Activated T-cell treated with anti-CD3 and anti-CD28 coated beads, Interleukin-2, amount 50 U/mL, for 24 hours (primary cell): ENCODE results near the gene LBX2.

ENCODE experiments used
- DNase-seq: peaks from one replicate; pipeline ENCODE4 v3.0.0-alpha.2; 2020
- H3K27ac Mint-ChIP-seq: 2 replicates; pipeline ENCODE4 v1.8.0; 2020; ENCODE audit warnings: mild to moderate bottlenecking, mixed read lengths
- H3K27me3 Mint-ChIP-seq: 2 replicates; pipeline ENCODE4 v1.8.0; 2020; ENCODE audit warnings: mixed read lengths
- H3K36me3 Mint-ChIP-seq: 2 replicates; pipeline ENCODE4 v1.8.0; 2020; ENCODE audit warnings: low read depth, mixed read lengths
- H3K4me1 Mint-ChIP-seq: 2 replicates; pipeline ENCODE4 v1.8.0; 2020; ENCODE audit warnings: low read depth, mixed read lengths
- H3K4me3 Mint-ChIP-seq: 2 replicates; pipeline ENCODE4 v1.8.0; 2020; ENCODE audit warnings: mild to moderate bottlenecking, moderate library complexity, mixed read lengths
- H3K9me3 Mint-ChIP-seq: 2 replicates; pipeline ENCODE4 v1.8.0; 2020; ENCODE audit warnings: mixed read lengths

Gene LBX2

DNA sequence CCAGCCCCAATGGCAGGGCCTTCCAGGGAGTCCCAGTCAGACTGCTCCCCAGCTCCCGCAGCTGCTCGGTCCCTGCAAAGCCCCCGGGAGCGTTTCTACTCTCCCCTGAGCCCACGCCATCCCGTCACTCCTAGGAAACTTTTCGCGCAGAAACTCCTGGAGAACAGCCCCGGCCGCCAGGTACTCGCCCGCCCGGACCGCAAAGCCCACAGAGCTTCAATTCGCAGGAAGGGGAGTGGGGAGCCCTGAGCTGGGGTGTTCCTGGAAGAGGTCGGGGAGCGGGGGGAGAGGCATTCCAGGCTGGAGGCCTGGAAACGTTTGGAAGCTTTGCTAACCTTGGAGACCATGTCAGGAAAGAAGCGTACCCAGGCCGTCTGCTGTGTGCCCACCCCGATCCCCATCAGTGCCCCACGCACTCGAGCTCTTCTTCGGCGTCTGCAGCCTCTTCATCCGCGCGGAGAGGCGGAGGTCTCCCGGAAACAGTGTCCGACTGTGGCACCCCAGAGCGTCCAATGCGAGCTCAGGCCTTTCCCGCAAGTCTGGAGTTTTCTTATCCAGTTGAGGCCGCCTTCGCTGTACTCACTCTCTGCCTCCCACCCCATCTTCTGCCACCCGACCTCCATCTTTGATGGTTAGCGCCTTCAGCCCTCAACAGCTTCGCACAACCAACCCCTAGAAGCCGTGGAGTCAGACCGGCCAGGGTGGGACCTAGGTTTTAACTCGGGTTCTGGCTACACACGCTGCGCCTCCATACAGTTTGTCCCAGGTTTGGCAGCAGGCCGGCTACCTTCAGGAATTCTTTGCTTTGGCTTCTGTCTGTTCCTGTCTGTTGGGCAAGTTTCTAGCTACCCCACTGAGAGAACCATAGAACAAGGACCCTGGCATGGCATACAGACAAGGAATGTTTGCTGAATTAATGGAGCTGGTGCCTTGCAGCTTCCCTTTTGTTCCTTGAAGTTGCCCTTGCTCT, 4.4 kb upstream of the LBX2 start:
- Mint-ChIP-seq H3K4me3 (peak overlapping the region; percentile 71), H3K36me3 (peaks cover 35% of the 10 kb centered on the region), H3K9me3 (no peaks in the 10 kb centered on the region), H3K27ac (no peak overlapping the region), H3K4me1 (peaks cover 69% of the 10 kb centered on the region), H3K27me3 (peaks cover 72% of the 10 kb centered on the region)
- no peak for DNase-seq

DNA sequence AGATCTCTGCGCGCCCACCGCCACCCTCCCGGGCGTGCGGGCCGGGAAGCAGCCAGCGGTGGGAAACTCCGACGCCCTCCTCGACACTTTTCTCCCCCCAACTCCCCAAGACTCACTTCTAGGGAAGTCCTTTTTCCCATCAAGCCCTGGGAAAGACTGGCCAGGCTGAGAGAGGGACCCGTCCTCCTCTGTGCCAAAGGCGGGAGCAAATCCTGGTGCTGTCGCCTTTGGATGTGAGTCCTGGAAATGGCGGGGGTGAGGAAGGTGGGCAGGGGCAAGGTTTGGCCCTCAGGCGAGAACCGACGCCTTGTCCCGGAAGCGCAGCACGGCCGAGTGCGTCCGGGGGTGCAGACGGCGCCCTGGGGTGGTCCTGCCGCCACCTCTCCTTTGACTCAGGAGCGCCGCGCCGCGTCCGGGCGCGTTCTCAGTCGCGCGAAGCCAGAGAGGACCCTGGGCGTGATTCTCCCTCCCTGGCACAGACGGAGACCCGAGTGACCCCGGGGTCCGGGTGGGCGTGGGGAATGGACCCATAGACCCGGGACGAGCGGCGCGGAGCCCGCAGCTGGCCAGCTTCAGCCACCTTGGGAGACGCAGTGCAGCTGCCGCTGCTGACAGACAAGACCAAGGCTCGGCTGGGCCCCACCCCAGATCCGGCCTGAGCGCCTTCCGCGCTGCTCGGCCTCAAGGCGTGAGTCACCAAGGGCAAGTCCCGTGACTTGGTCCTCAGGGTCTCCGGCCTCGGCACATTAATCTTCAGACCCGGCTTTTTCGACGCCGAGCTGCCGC, 3.5 kb upstream of the LBX2 start:
- Mint-ChIP-seq H3K4me3 (peak overlapping the region; percentile 71), H3K27me3 (peaks cover 80% of the 10 kb centered on the region), H3K36me3 (peaks cover 35% of the 10 kb centered on the region), H3K4me1 (peaks cover 69% of the 10 kb centered on the region), H3K27ac (no peak overlapping the region), H3K9me3 (no peaks in the 10 kb centered on the region)
- peak; percentile 70 for DNase-seq

DNA sequence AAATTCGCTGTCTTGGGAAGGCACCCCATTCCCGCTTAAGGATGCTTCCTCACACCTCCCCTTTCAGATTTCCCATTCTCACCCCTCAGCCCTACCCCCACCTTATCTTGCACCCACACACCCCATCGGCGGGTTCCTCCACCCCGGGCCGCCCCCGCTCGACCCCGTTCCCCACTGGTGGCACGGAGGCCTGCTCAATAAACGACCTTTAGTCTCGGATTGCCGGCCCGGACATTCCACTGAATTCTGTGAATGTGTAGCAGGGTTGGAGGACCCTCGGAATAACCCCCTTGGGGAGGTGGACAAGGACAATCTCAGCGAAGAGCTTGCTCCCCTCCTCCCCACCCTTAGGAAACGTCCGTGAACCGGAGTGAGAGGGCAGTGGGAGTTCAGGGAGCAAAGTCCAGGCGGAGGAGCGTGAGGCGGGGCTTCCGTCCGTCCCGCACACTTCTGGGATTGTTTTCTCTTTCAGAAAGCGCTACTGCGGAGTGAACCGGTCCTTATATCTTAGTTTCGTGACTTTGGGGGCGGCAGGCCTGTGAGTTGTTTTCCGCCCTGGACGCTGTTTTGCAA, 2.8 kb upstream of the LBX2 start:
- no peaks in the 10 kb centered on the region for H3K9me3 Mint-ChIP-seq
- peaks cover 30% of the 10 kb centered on the region for H3K36me3 Mint-ChIP-seq
- peaks cover 87% of the 10 kb centered on the region for H3K27me3 Mint-ChIP-seq
- no peak for DNase-seq
- H3K4me3 Mint-ChIP-seq: peak overlapping the region; percentile 71
- peak overlapping the region; percentile 26 for H3K27ac Mint-ChIP-seq
- H3K4me1 Mint-ChIP-seq: peaks cover 71% of the 10 kb centered on the region

DNA sequence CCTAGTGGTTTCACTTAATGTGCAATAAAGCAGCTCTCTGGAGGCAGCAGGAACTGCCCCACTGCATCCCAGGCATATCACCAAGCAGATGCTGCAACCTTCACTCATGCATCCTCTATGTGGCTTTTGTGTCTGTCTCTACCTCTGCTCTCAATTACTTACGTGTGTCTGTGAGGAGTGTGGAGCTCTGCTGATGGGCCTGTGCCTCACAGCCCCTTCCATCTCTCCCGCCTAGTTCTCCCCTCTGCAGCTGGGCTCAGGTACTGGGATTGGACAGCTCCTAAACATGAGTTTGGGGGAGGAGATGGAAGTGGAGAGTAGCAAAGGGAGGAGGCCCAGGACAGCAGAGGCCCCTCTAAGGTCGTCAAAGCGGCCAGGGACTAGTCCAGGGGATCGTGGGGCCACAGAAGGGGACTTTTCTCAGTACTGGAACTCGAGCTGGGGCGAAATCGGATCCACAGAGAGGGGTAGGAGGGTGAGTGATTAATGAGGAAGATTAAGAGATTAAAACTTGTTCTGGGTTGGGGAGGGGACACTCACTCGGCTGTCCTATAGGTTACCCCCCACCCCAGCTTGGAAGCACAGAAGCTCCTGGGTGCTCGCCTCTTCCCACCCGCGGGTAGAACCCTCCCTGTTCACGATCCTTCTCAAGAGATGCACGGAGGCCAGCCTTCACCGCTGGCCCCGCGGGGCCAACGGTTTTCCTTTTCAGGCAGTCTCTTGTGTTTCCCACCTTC, 2.1 kb upstream of the LBX2 start:
- H3K9me3 Mint-ChIP-seq: no peaks in the 10 kb centered on the region
- H3K27me3 Mint-ChIP-seq: peaks cover 84% of the 10 kb centered on the region
- peaks cover 23% of the 10 kb centered on the region for H3K36me3 Mint-ChIP-seq
- DNase-seq: no peak
- peak overlapping the region; percentile 26 for H3K27ac Mint-ChIP-seq
- peak overlapping the region; percentile 71 for H3K4me3 Mint-ChIP-seq
- H3K4me1 Mint-ChIP-seq: peaks cover 65% of the 10 kb centered on the region

GRCh38 chr2:74500578-74500946, 1.2 kb upstream of the LBX2 start:
- Mint-ChIP-seq H3K4me1 (peaks cover 58% of the 10 kb centered on the region), H3K4me3 (no peak overlapping the region), H3K27me3 (peaks cover 81% of the 10 kb centered on the region), H3K27ac (no peak overlapping the region), H3K9me3 (no peaks in the 10 kb centered on the region), H3K36me3 (peaks cover 15% of the 10 kb centered on the region)
- no peak for DNase-seq

GRCh38 chr2:74499940-74500577, 656 bp upstream of the LBX2 start:
- H3K27ac Mint-ChIP-seq: no peak overlapping the region
- peaks cover 76% of the 10 kb centered on the region for H3K27me3 Mint-ChIP-seq
- no peaks in the 10 kb centered on the region for H3K9me3 Mint-ChIP-seq
- H3K4me3 Mint-ChIP-seq: peak overlapping the region; percentile 30
- H3K36me3 Mint-ChIP-seq: peaks cover 11% of the 10 kb centered on the region
- peaks cover 53% of the 10 kb centered on the region for H3K4me1 Mint-ChIP-seq
- no peak for DNase-seq

DNA sequence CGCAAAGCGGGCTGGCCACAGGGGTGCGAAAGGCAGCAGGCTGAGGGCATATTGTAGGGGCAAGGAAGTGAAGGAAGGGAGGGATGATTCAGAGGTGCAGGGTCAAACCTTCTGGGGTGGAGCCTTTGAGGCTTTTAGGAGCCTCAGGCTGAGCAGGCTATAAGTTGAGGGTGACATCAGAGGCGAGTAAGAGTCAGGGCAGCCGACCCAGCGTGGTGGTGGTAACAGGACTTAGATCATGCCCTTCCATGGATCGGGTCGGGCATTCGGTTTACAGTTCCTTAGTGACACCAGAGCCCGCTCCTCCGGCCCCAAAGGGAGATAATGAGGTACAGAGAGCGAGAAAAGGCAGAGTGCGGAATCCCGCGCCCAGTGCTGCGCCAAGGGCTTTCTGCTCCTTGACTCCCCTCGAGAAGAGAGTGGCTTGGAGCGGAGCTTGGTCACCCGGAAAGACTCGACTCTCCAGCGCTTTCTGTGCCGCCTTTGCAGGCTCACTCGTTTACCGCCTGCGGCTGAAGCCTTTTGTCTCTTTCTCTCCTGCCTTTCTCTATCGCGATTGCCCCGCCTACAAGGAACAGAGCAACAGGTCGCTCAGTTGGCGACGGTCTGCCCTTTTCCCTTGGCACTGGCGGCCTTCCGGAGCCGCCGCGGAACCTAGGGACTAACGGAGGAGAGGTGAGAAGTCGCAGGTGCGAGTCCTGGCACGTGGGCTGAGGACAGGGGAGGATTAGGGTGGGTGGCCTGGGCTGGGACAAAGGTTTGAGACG, 720 bp downstream of the LBX2 start:
- H3K27ac Mint-ChIP-seq: peak overlapping the region; percentile 4
- DNase-seq: peak; percentile 60
- no peaks in the 10 kb centered on the region for H3K9me3 Mint-ChIP-seq
- peaks cover 41% of the 10 kb centered on the region for H3K4me1 Mint-ChIP-seq
- peak overlapping the region; percentile 73 for H3K4me3 Mint-ChIP-seq
- H3K36me3 Mint-ChIP-seq: peaks cover 11% of the 10 kb centered on the region
- peaks cover 62% of the 10 kb centered on the region for H3K27me3 Mint-ChIP-seq

DNA sequence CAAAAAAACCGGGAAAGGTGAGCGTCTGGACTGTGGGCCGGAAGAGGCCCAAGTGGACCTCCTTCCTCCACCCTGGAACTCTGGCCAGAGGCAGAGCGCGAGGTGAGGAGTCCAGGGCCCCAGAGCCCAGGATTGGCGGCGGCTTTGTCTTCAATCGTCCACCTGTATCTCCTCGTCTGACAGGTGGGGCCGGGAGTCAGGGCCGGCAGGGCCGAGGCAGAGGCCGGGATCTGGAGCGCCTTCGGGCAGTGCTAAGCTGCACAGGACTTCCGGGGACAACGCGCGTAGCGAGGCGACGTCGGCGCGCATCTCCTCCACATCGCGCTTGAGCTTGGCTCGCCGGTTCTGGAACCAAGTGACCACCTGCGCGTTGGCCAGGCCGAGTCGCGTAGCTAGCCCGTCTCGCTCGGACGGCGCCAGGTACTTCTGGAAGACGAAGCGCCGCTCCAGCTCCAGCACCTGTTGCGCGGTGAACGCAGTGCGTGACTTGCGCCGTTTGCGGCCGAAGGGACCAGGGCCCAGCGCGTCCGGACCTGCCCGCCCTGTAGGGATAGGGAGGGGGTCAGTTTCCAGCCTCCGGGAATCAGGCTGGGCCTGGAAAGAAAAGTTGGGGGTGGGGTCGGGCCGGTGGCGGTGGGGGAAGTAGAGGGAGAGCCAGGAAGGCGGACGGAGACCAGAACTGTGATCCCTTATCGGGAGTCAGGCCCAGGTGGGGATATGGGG, 1.5 kb downstream of the LBX2 start:
- peak; percentile 61 for DNase-seq
- Mint-ChIP-seq H3K27me3 (peaks cover 55% of the 10 kb centered on the region), H3K36me3 (peaks cover 17% of the 10 kb centered on the region), H3K4me1 (peaks cover 34% of the 10 kb centered on the region), H3K27ac (no peak overlapping the region), H3K4me3 (peak overlapping the region; percentile 73), H3K9me3 (no peaks in the 10 kb centered on the region)

- H3K27ac Mint-ChIP-seq: no peak overlapping the region
- peaks cover 24% of the 10 kb centered on the region for H3K36me3 Mint-ChIP-seq
Measured at GRCh38 chr2:74496997-74497776, 2.2 kb downstream of the LBX2 start.

DNA sequence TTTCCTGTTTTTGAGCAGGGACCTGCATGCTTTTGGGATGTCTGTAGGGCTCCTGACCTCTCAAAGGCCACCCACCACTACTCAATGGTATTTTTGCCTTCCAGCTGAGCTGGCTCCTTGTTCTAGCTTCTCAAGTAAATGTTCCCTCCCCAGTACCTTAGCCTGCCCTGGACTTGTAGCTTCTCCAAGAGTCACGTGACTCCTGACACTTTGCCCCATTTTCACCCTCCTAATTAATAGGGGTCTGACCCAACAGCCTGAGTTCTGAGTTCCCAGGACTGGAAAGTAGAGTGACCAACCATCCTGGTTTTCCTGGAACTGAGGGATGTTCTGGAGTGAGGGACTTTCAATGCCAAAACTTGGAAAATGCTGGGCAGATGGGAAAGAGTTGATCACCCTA, 4.0 kb downstream of the LBX2 start:
- Mint-ChIP-seq H3K27ac (no peak overlapping the region), H3K9me3 (no peaks in the 10 kb centered on the region), H3K27me3 (peaks cover 30% of the 10 kb centered on the region), H3K4me3 (no peak overlapping the region), H3K4me1 (peaks cover 24% of the 10 kb centered on the region), H3K36me3 (peaks cover 42% of the 10 kb centered on the region)
- no peak for DNase-seq

More at GRCh38 chr2:74496997-74497776, 2.2 kb downstream of the LBX2 start:
- H3K9me3 Mint-ChIP-seq: no peaks in the 10 kb centered on the region
- H3K27me3 Mint-ChIP-seq: peaks cover 47% of the 10 kb centered on the region
- DNase-seq: no peak
- peak overlapping the region; percentile 73 for H3K4me3 Mint-ChIP-seq
- H3K4me1 Mint-ChIP-seq: peaks cover 26% of the 10 kb centered on the region

DNA sequence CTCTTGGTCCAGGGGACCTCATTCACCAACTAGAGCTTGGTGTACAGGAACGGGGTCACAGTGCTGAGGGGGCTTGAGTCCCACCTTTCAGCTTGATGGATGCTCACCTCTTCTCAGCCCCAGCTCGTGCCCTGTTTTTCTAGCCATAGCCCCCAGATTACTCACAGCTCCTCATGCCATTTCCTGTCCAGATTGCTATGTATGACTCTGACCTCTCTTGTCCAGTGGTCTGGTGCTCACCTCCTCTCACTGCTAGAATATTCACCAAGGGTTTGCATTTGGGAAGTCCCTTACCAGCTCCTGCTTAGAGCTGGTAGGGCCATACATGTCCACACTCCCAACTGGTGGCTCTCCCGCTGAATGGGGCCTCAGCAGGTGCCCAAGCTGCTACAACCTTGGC, 5.9 kb downstream of the LBX2 start:
- Mint-ChIP-seq H3K27me3 (peaks cover 13% of the 10 kb centered on the region), H3K9me3 (no peaks in the 10 kb centered on the region), H3K27ac (no peak overlapping the region), H3K36me3 (peaks cover 56% of the 10 kb centered on the region), H3K4me3 (no peak overlapping the region), H3K4me1 (peaks cover 12% of the 10 kb centered on the region)
- no peak for DNase-seq
